A549 (cell line): Measurements from ENCODE around the gene UNC13C. TPM values are rescaled to one million over a fixed set of nuclear protein-coding genes. Genes with fewer than 3 reads are reported as not detected.

Source experiments
- ATAC-seq, 2 experiments: fragments of 200-7000 bp in 1 of 2; fragments of >200 bp in 1 of 2; cut with Nextera tagmentation in 1 of 2; cut with Tn5 transposase in 1 of 2; 3 replicates each; pipeline versions ENCODE4 v1.8.0 to v1.9.1; 2018 to 2020; ENCODE audit warnings: mild to moderate bottlenecking in 1 of 2, moderate library complexity in 1 of 2
- CTCF ChIA-PET: fragments of 300-600 bp; sonication (Branson Sonifier 250); formaldehyde crosslinking; extraction: SDS; loops from one replicate; lab custom pipeline; 2021; ENCODE audit warnings: antibody characterized with exemption, inconsistent platforms; lab: Yijun Ruan, JAX
- POLR2A ChIA-PET: fragments of 350-600 bp; formaldehyde crosslinking; extraction: SDS; loops from one replicate; lab custom pipeline; 2021; ENCODE audit warnings: antibody characterized with exemption, inconsistent platforms; lab: Yijun Ruan, JAX
- DNase-seq, 2 experiments: peaks; one replicate each; pipeline versions ENCODE4 v3.0.0 to v3.0.0-alpha.2; 2011 to 2016; ENCODE audit warnings: low read depth in 1 of 2, low spot score in 1 of 2
- FAIRE-seq: peaks from 2 replicates; lab custom pipeline; 2011; peaks lifted over from hg19 to GRCh38; lab: Jason Lieb, UNC
- H3K27ac ChIP-seq, 2 experiments: fragments of >200 bp; sonication (Bioruptor Twin); formaldehyde crosslinking; 3 replicates each; pipeline ENCODE4 v1.5.1; 2016 to 2017
- H3K4me1 ChIP-seq: fragments of >200 bp; sonication (Bioruptor Twin); formaldehyde crosslinking; 3 replicates; pipeline ENCODE4 v1.6.1; 2016
- H3K4me2 ChIP-seq: fragments of >200 bp; sonication (Bioruptor Twin); formaldehyde crosslinking; 3 replicates; pipeline ENCODE4 v1.6.1; 2016
- H3K4me3 ChIP-seq: fragments of >200 bp; sonication (Bioruptor Twin); formaldehyde crosslinking; 3 replicates; pipeline ENCODE4 v1.5.1; 2016
- H3K9me3 ChIP-seq: fragments of >200 bp; sonication (Bioruptor Twin); formaldehyde crosslinking; 3 replicates; pipeline ENCODE4 v1.6.1; 2016
- BCL3 ChIP-seq: fragments of >200 bp; sonication (Bioruptor Twin); formaldehyde crosslinking; IDR thresholded peaks from 3 replicates; pipeline ENCODE4 v1.6.1; 2016
- CBX8 ChIP-seq: fragments of 200-600 bp; sonication (generic); IDR thresholded peaks from 2 replicates; pipeline ENCODE4 v1.6.1; 2016
- CHD2 ChIP-seq: fragments of 150-350 bp; IDR thresholded peaks from 2 replicates; pipeline ENCODE4 v1.6.1; 2014; ENCODE audit warnings: low read length; ENCODE audit not compliant: partially characterized antibody
- CHD4 ChIP-seq: fragments of 200-600 bp; sonication (generic); IDR thresholded peaks from 2 replicates; pipeline ENCODE4 v1.6.1; 2016; ENCODE audit warnings: antibody characterized with exemption, mild to moderate bottlenecking, borderline replicate concordance
- E2F6 ChIP-seq: IDR thresholded peaks from 2 replicates; pipeline ENCODE4 v1.6.1; 2012; ENCODE audit warnings: low read depth, borderline replicate concordance
- EHF ChIP-seq: fragments of 250-450 bp; sonication (Bioruptor Pico); IDR thresholded peaks from 2 replicates; pipeline ENCODE4 v1.5.0; 2020; ENCODE audit warnings: mild to moderate bottlenecking
- EHMT2 ChIP-seq: fragments of 200-600 bp; sonication (generic); IDR thresholded peaks from 2 replicates; pipeline ENCODE4 v1.6.1; 2016; ENCODE audit warnings: antibody characterized with exemption, low read depth, mild to moderate bottlenecking, moderate library complexity
- ESRRA ChIP-seq: fragments of 150-350 bp; IDR thresholded peaks from 2 replicates; pipeline ENCODE4 v1.6.1; 2014; ENCODE audit warnings: mild to moderate bottlenecking, low read length, borderline replicate concordance
- FOXS1 ChIP-seq: fragments of 250-450 bp; sonication (Bioruptor Pico); IDR thresholded peaks from 2 replicates; pipeline ENCODE4 v1.5.0; 2020; ENCODE audit warnings: mild to moderate bottlenecking, moderate library complexity
- HES2 ChIP-seq: fragments of >200 bp; sonication (Bioruptor Twin); formaldehyde crosslinking; IDR thresholded peaks from 2 replicates; pipeline ENCODE4 v1.6.1; 2016
- HOXA7 ChIP-seq: fragments of 250-450 bp; sonication (Bioruptor Pico); IDR thresholded peaks from 2 replicates; pipeline ENCODE4 v1.5.0; 2020; ENCODE audit warnings: mild to moderate bottlenecking, moderate library complexity
- HOXB13 ChIP-seq: fragments of 250-450 bp; sonication (Bioruptor Pico); IDR thresholded peaks from 2 replicates; pipeline ENCODE4 v1.5.0; 2020; ENCODE audit warnings: low read depth, mild to moderate bottlenecking, moderate library complexity
- JUN ChIP-seq, 2 experiments: fragments of >200 bp; sonication (Bioruptor Twin); formaldehyde crosslinking; IDR thresholded peaks; 2 replicates in 1 of 2; 3 replicates in 1 of 2; pipeline ENCODE4 v1.6.1; 2016 to 2017
- JUNB ChIP-seq: fragments of >200 bp; sonication (Bioruptor Twin); formaldehyde crosslinking; IDR thresholded peaks from 2 replicates; pipeline ENCODE4 v1.6.1; 2016
- KDM5A ChIP-seq: fragments of 200-600 bp; sonication (generic); IDR thresholded peaks from 2 replicates; pipeline ENCODE4 v1.6.1; 2016; ENCODE audit warnings: antibody characterized with exemption, mild to moderate bottlenecking
- MAFK ChIP-seq: fragments of 450-650 bp; IDR thresholded peaks from 2 replicates; pipeline ENCODE4 v1.6.1; 2014; ENCODE audit not compliant: partially characterized antibody
- MAX ChIP-seq: IDR thresholded peaks from 2 replicates; pipeline ENCODE4 v1.6.1; 2012
- NR3C1 ChIP-seq: fragments of >200 bp; sonication (Bioruptor Twin); formaldehyde crosslinking; IDR thresholded peaks from 3 replicates; pipeline ENCODE4 v1.6.1; 2017
- TFCP2L1 ChIP-seq: fragments of 250-450 bp; sonication (Bioruptor Pico); IDR thresholded peaks from 2 replicates; pipeline ENCODE4 v1.5.0; 2021; ENCODE audit warnings: mild to moderate bottlenecking
- TP53 ChIP-seq: fragments of 250-450 bp; sonication (Bioruptor Pico); IDR thresholded peaks from 2 replicates; pipeline ENCODE4 v1.5.0; 2021; ENCODE audit warnings: mild to moderate bottlenecking, moderate library complexity
- ZFP36 ChIP-seq: fragments of 450-650 bp; IDR thresholded peaks from 2 replicates; pipeline ENCODE4 v1.6.1; 2014; ENCODE audit warnings: borderline replicate concordance; ENCODE audit not compliant: partially characterized antibody
- ZSCAN20 ChIP-seq: fragments of 250-450 bp; sonication (Bioruptor Pico); IDR thresholded peaks from 2 replicates; pipeline ENCODE4 v1.8.0; 2022; ENCODE audit warnings: mild to moderate bottlenecking, moderate library complexity
- WGBS: methylation state at CpG from one replicate; pipeline ENCODE4 v1.1.6; 2017; ENCODE audit errors: missing lambda C conversion rate; 5-methylcytosine and 5-hydroxymethylcytosine counted together
- polyA plus RNA-seq, 4 experiments: library from polyadenylated mRNA; depleted of rRNA in 3 of 4; stranded (reverse); fragments of >200 nt; fragmentation: RNase III in 1 of 4; extraction: RNeasy Plus Mini Kit Qiagen cat#74134 plus additional on column Dnase treatment in 1 of 4; gene quantifications; 2 replicates in 3 of 4; 3 replicates in 1 of 4; pipeline ENCODE4 v1.2.3, GENCODE V29; 2011 to 2017
- TF ChIP-seq, protein P1 (sequence below): fragments of 150-350 bp; IDR thresholded peaks from 2 replicates; pipeline ENCODE4 v1.6.1; 2014; ENCODE audit warnings: low read depth, mild to moderate bottlenecking, low read length
- TF ChIP-seq, protein P2 (sequence below): fragments of 250-450 bp; sonication (Bioruptor Pico); IDR thresholded peaks from 2 replicates; pipeline ENCODE4 v1.5.0; 2020; ENCODE audit warnings: low read depth, mild to moderate bottlenecking, moderate library complexity
- TF ChIP-seq, protein P3 (sequence below): fragments of 200-600 bp; sonication (generic); IDR thresholded peaks from 2 replicates; pipeline ENCODE4 v1.6.1; 2016; ENCODE audit warnings: antibody characterized with exemption, mild to moderate bottlenecking, moderate library complexity

The UNC13C gene
- polyA plus RNA-seq, 2 of the 4 experiments (the other 2 are of a cell fraction): 0.01 to 0.04 TPM

GRCh38 chr15:54032066-54032465, 53.8 kb downstream of the UNC13C start:
- TF ChIP-seq ZFP36: no peak
- TF ChIP-seq ZSCAN20 (CRISPR knock-in tag): no peak
- TF ChIP-seq CBX8: no peak
- TF ChIP-seq MAX: no peak
- no peak for TF ChIP-seq CHD2
- no peak for TF ChIP-seq KDM5A
- no peak for TF ChIP-seq TFCP2L1 (CRISPR knock-in tag)
- TF ChIP-seq, protein P1, sequence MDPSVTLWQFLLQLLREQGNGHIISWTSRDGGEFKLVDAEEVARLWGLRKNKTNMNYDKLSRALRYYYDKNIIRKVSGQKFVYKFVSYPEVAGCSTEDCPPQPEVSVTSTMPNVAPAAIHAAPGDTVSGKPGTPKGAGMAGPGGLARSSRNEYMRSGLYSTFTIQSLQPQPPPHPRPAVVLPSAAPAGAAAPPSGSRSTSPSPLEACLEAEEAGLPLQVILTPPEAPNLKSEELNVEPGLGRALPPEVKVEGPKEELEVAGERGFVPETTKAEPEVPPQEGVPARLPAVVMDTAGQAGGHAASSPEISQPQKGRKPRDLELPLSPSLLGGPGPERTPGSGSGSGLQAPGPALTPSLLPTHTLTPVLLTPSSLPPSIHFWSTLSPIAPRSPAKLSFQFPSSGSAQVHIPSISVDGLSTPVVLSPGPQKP: no peak
- no peak for TF ChIP-seq JUNB
- TF ChIP-seq MAFK: no peak
- TF ChIP-seq E2F6: no peak
- no peak for TF ChIP-seq HOXB13
- H3K27ac ChIP-seq: no peak overlapping the region
- ATAC-seq (no peak), DNase-seq (no peak), FAIRE-seq (no peak)
- POLR2A ChIA-PET: no interaction called here
- H3K4me3 ChIP-seq: no peak overlapping the region
- CTCF ChIA-PET: no interaction called here
- no peaks in the 10 kb centered on the region for H3K4me1 ChIP-seq
- H3K4me2 ChIP-seq: no peak overlapping the region
- WGBS: 47% methylated on average over 4 of the region's 4 CpGs
- H3K9me3 ChIP-seq: no peaks in the 10 kb centered on the region

- Histone ChIP-seq H3K27ac (no peak overlapping the region), H3K9me3 (no peaks in the 10 kb centered on the region), H3K4me2 (no peak overlapping the region), H3K4me3 (no peak overlapping the region), H3K4me1 (no peaks in the 10 kb centered on the region)
- ChIA-PET CTCF (no interaction called here), POLR2A (no interaction called here)
- TF ChIP-seq CBX8 (no peak), FOXS1 (CRISPR knock-in tag) (no peak), ZFP36 (no peak), CHD2 (no peak), BCL3 (no peak), CHD4 (no peak), HOXA7 (CRISPR knock-in tag) (no peak), ZSCAN20 (CRISPR knock-in tag) (no peak), ESRRA (no peak), JUN (IDR thresholded peaks at IDR 0.05) (no peak), HES2 (no peak), EHF (no peak), EHMT2 (no peak), MAFK (no peak), NR3C1 (no peak), TP53 (no peak)
- TF ChIP-seq, protein P2, sequence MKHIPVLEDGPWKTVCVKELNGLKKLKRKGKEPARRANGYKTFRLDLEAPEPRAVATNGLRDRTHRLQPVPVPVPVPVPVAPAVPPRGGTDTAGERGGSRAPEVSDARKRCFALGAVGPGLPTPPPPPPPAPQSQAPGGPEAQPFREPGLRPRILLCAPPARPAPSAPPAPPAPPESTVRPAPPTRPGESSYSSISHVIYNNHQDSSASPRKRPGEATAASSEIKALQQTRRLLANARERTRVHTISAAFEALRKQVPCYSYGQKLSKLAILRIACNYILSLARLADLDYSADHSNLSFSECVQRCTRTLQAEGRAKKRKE: no peak
- TF ChIP-seq, protein P3, sequence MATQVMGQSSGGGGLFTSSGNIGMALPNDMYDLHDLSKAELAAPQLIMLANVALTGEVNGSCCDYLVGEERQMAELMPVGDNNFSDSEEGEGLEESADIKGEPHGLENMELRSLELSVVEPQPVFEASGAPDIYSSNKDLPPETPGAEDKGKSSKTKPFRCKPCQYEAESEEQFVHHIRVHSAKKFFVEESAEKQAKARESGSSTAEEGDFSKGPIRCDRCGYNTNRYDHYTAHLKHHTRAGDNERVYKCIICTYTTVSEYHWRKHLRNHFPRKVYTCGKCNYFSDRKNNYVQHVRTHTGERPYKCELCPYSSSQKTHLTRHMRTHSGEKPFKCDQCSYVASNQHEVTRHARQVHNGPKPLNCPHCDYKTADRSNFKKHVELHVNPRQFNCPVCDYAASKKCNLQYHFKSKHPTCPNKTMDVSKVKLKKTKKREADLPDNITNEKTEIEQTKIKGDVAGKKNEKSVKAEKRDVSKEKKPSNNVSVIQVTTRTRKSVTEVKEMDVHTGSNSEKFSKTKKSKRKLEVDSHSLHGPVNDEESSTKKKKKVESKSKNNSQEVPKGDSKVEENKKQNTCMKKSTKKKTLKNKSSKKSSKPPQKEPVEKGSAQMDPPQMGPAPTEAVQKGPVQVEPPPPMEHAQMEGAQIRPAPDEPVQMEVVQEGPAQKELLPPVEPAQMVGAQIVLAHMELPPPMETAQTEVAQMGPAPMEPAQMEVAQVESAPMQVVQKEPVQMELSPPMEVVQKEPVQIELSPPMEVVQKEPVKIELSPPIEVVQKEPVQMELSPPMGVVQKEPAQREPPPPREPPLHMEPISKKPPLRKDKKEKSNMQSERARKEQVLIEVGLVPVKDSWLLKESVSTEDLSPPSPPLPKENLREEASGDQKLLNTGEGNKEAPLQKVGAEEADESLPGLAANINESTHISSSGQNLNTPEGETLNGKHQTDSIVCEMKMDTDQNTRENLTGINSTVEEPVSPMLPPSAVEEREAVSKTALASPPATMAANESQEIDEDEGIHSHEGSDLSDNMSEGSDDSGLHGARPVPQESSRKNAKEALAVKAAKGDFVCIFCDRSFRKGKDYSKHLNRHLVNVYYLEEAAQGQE: no peak
- 28% methylated on average over 3 of the region's 3 CpGs for WGBS
- DNase-seq (no peak), FAIRE-seq (no peak), ATAC-seq (no peak)
These were observed 55.2 kb downstream of the UNC13C start for GRCh38 chr15:54033356-54033860.
